Stimulated activated memory B cell treated with anti-CD40 and anti-IgM and Interleukin-4, amounts not matched to agents 10 μg/mL and 1 μg/mL and 100 μg/mL, for 72 hours (primary cell): Measurements from ENCODE around the gene CEP57L1.
A peak's percentile ranks its signal among the peaks of the same experiment; 100 is the strongest.
"Not testable (repeated sequence)": the region's sequence is repeated elsewhere in the genome, so short reads cannot be mapped to it uniquely, and the experiment has no call there.

Source experiments
- ATAC-seq: fragments of 150-1000 bp; cut with Tn5 transposase; 2 replicates; pipeline ENCODE4 v1.10.0; 2021
- H3K27ac Mint-ChIP-seq: one replicate; pipeline ENCODE4 v1.8.0; 2022; ENCODE audit warnings: mild to moderate bottlenecking, mixed read lengths
- H3K27me3 Mint-ChIP-seq: one replicate; pipeline ENCODE4 v1.8.0; 2022; ENCODE audit warnings: mixed read lengths
- H3K36me3 Mint-ChIP-seq: one replicate; pipeline ENCODE4 v1.8.0; 2022; ENCODE audit warnings: mixed read lengths
- H3K4me1 Mint-ChIP-seq: one replicate; pipeline ENCODE4 v1.8.0; 2022; ENCODE audit warnings: mixed read lengths
- H3K4me3 Mint-ChIP-seq: one replicate; pipeline ENCODE4 v1.8.0; 2022; ENCODE audit warnings: mild to moderate bottlenecking, moderate library complexity, mixed read lengths
- H3K9me3 Mint-ChIP-seq: one replicate; pipeline ENCODE4 v1.8.0; 2022; ENCODE audit warnings: mixed read lengths

The CEP57L1 gene

DNA sequence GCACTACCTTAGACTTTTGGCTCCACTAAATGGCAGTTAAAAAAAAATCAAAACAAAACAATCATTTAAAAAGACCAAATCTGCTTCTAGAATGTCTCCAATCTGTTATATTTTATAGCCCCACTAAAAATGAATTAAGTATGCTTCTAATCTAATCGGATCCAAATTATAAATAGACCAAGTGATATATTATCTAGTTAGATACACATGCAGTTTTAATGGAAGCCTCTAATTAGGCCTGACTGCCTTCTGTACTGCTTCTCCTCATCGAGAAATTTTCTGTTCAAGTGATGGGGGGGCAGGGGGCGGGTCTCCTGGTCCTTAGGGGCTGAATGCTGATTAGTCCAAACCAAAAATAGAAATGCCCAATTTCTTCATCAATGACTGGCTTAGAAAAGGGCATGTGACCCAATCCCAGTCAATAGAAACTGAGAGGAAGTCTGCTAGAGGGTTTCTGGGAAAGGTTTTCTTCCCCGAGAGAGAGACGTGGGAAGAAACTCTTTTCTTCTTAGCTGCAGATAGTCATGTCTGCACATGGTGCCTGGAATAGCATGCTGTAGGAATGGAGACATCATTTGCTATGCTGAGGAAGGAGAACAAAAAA, 7.5 kb upstream of the CEP57L1 start:
- Mint-ChIP-seq H3K9me3 (no peaks in the 10 kb centered on the region), H3K36me3 (peaks cover 5% of the 10 kb centered on the region), H3K4me3 (no peak overlapping the region), H3K27me3 (no peaks in the 10 kb centered on the region), H3K27ac (no peak overlapping the region), H3K4me1 (peaks cover 48% of the 10 kb centered on the region)
- ATAC-seq = no peak

DNA sequence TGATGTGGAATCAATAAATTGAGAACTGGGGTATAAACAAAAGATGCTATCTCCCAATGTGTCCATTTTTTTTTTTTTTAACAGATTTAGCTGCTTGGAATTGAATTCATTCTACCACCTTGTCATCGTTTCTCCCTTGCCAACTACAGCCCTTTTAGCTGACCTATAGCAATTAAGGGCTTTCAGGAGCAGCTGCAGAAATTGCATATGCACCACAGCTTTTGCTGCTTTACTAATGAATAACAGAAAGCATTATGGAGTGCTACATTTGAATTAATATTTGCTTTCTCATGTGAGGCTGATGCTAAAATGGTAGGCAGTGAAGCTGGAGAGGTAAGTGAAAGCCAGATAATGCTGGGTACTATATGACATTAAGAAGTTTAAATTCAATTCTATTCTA, 6.3 kb upstream of the CEP57L1 start:
- peaks cover 56% of the 10 kb centered on the region for H3K4me1 Mint-ChIP-seq
- no peak for ATAC-seq
- H3K9me3 Mint-ChIP-seq = no peaks in the 10 kb centered on the region
- peak overlapping the region; percentile 37 for H3K27ac Mint-ChIP-seq
- peaks cover 5% of the 10 kb centered on the region for H3K36me3 Mint-ChIP-seq
- H3K4me3 Mint-ChIP-seq = no peak overlapping the region
- no peaks in the 10 kb centered on the region for H3K27me3 Mint-ChIP-seq

DNA sequence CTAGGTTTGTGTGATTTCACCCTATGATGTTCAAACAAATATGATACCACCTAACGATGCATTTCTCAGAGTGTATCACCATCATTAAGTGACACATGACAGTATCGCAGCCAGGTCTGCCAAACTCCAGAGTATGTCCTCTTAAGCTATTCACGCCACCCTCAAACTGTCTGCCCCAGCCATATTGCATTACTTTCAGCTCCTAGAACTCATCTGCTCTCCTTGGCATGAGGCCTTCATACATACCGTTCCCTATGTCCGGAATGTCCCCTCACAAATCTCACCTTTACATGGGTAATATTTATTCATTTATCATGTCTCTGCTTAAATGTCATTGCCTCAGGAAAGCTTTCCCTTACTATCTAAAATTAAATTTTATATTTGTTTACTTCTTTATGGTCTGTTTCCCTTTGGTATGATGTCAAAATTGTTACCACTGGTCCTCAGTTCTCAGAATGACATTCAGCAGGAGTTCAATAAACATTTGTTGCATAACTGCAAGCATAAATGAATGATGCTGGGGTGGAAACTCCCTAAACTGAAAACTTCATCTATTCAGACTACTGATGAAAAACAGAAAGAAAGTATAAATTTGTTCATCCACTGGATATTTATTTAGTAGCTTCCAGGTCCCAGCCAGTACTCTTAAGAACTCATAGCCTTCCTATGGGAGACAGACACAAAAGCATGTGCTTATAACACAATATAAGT, 3.8 kb upstream of the CEP57L1 start:
- H3K9me3 Mint-ChIP-seq = no peaks in the 10 kb centered on the region
- ATAC-seq = no peak
- H3K4me1 Mint-ChIP-seq = peaks cover 69% of the 10 kb centered on the region
- no peak overlapping the region for H3K27ac Mint-ChIP-seq
- H3K27me3 Mint-ChIP-seq = no peaks in the 10 kb centered on the region
- no peak overlapping the region for H3K4me3 Mint-ChIP-seq
- peaks cover 5% of the 10 kb centered on the region for H3K36me3 Mint-ChIP-seq

DNA sequence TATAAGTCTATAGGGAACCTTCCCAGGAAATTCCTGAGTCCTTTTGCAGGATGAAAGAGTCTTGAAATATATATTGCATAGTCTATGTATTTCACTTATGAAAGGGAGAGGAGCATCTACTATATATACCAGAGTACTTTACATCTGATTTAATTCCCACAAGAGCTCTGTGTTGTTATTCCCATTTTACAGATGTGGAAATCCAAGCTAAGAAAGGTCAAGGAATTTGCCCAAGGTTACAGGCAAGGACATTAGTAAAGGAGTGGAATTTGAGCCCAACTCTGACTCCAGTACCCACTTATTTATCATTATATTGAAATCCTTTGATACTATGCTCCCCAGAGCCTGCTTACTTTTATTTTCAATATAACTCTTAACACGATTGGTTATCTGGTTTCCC, 3.2 kb upstream of the CEP57L1 start:
- H3K4me1 Mint-ChIP-seq = peaks cover 72% of the 10 kb centered on the region

GRCh38 chr6:109093732-109094415, 1.4 kb upstream of the CEP57L1 start:
- Mint-ChIP-seq H3K27ac (peak overlapping the region; percentile 98), H3K9me3 (no peaks in the 10 kb centered on the region), H3K36me3 (peaks cover 2% of the 10 kb centered on the region), H3K4me3 (peak overlapping the region; percentile 98), H3K4me1 (peaks cover 65% of the 10 kb centered on the region), H3K27me3 (no peaks in the 10 kb centered on the region)
- no peak for ATAC-seq

More for the DNA sequence above, 3.2 kb upstream of the CEP57L1 start:
- peak overlapping the region; percentile 12 for H3K4me3 Mint-ChIP-seq
- H3K27ac Mint-ChIP-seq = no peak overlapping the region
- no peak for ATAC-seq
- H3K36me3 Mint-ChIP-seq = peaks cover 4% of the 10 kb centered on the region
- no peaks in the 10 kb centered on the region for H3K9me3 Mint-ChIP-seq
- no peaks in the 10 kb centered on the region for H3K27me3 Mint-ChIP-seq

GRCh38 chr6:109094416-109095035, 781 bp upstream of the CEP57L1 start, which contains the start of gene SESN1:
SESN1 (minus strand) TSS chr6:109094846; CDS start chr6:109094073, 773 bp downstream.
- no peaks in the 10 kb centered on the region for H3K27me3 Mint-ChIP-seq
- H3K36me3 Mint-ChIP-seq = peaks cover 6% of the 10 kb centered on the region
- peak within 1 kb of the TSS; percentile 98 for H3K27ac Mint-ChIP-seq
- peak; percentile 91 for ATAC-seq
- H3K4me3 Mint-ChIP-seq = peak within 1 kb of the TSS; percentile 98
- no peaks in the 10 kb centered on the region for H3K9me3 Mint-ChIP-seq
- peaks cover 59% of the 10 kb centered on the region for H3K4me1 Mint-ChIP-seq

GRCh38 chr6:109095835-109096084, 453 bp downstream of the CEP57L1 start:
- peak overlapping the region; percentile 98 for H3K4me3 Mint-ChIP-seq
- peak overlapping the region; percentile 98 for H3K27ac Mint-ChIP-seq
- H3K9me3 Mint-ChIP-seq = no peaks in the 10 kb centered on the region
- no peak for ATAC-seq
- peaks cover 48% of the 10 kb centered on the region for H3K4me1 Mint-ChIP-seq
- H3K27me3 Mint-ChIP-seq = no peaks in the 10 kb centered on the region
- H3K36me3 Mint-ChIP-seq = peaks cover 12% of the 10 kb centered on the region

- H3K4me3 Mint-ChIP-seq = peak overlapping the region; percentile 98
- no peaks in the 10 kb centered on the region for H3K9me3 Mint-ChIP-seq
- ATAC-seq = no peak
- H3K36me3 Mint-ChIP-seq = peaks cover 12% of the 10 kb centered on the region
- peak overlapping the region; percentile 98 for H3K27ac Mint-ChIP-seq
- H3K27me3 Mint-ChIP-seq = no peaks in the 10 kb centered on the region
- H3K4me1 Mint-ChIP-seq = peaks cover 44% of the 10 kb centered on the region
These were observed 901 bp downstream of the CEP57L1 start for GRCh38 chr6:109096208-109096607.

DNA sequence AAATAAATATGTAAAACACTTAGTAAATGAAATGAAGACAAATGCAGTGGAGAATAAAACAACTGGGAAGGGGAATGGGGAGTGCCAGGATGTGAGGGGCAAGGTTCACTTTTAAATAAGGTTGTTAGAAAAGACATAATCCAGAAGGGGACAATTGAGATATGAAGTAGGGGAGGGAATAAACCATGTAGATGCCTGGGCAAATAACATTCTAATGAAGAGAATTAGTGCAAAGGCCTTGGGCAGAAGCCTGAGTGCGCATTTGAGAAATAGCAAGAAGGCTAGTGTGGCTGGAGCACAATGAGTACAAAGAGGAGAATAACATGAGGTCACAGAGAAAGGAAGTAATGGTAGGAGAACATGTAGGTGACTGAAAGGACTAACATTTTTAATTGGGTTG, 2.4 kb downstream of the CEP57L1 start:
- peaks cover 19% of the 10 kb centered on the region for H3K36me3 Mint-ChIP-seq
- H3K27me3 Mint-ChIP-seq = no peaks in the 10 kb centered on the region
- peaks cover 29% of the 10 kb centered on the region for H3K4me1 Mint-ChIP-seq
- no peak overlapping the region for H3K4me3 Mint-ChIP-seq
- no peaks in the 10 kb centered on the region for H3K9me3 Mint-ChIP-seq
- no peak for ATAC-seq
- no peak overlapping the region for H3K27ac Mint-ChIP-seq

GRCh38 chr6:109102762-109103161, 7.5 kb downstream of the CEP57L1 start:
- H3K9me3 Mint-ChIP-seq = no peaks in the 10 kb centered on the region
- ATAC-seq = no peak
- H3K4me1 Mint-ChIP-seq = no peaks in the 10 kb centered on the region
- H3K27me3 Mint-ChIP-seq = no peaks in the 10 kb centered on the region
- no peak overlapping the region for H3K27ac Mint-ChIP-seq
- H3K4me3 Mint-ChIP-seq = no peak overlapping the region
- H3K36me3 Mint-ChIP-seq = peaks cover 19% of the 10 kb centered on the region

GRCh38 chr6:109103942-109104341, 8.6 kb downstream of the CEP57L1 start:
- ATAC-seq = no peak
- H3K4me3 Mint-ChIP-seq = no peak overlapping the region
- H3K27ac Mint-ChIP-seq = no peak overlapping the region
- no peaks in the 10 kb centered on the region for H3K27me3 Mint-ChIP-seq
- H3K4me1 Mint-ChIP-seq = no peaks in the 10 kb centered on the region
- H3K36me3 Mint-ChIP-seq = peaks cover 16% of the 10 kb centered on the region
- no peaks in the 10 kb centered on the region for H3K9me3 Mint-ChIP-seq

GRCh38 chr6:109104512-109104911, 9.2 kb downstream of the CEP57L1 start:
- H3K36me3 Mint-ChIP-seq = peaks cover 13% of the 10 kb centered on the region
- H3K27me3 Mint-ChIP-seq = no peaks in the 10 kb centered on the region
- H3K4me3 Mint-ChIP-seq = no peak overlapping the region
- H3K4me1 Mint-ChIP-seq = no peaks in the 10 kb centered on the region
- ATAC-seq = no peak
- no peak overlapping the region for H3K27ac Mint-ChIP-seq
- no peaks in the 10 kb centered on the region for H3K9me3 Mint-ChIP-seq

DNA sequence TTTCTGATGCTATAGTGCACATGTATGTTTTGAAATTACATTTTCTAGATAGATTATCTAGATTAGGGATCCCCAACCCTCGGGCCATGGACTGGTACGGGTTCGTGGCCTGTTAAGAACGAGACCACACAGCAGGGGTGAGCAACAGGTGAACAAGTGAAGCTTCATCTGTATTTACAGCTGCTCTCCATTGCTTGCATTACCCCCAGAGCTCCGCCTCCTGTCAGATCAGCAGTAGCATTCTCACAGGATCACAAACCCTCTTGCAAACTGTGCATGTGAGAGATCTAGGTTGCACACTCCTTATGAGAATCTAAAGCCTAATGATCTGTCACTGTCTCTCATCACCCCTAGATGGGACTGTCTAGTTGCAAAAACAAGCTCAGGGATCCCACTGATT, 10.4 kb downstream of the CEP57L1 start:
- H3K9me3 Mint-ChIP-seq = no peaks in the 10 kb centered on the region
- ATAC-seq = no peak
- H3K27ac Mint-ChIP-seq = no peak overlapping the region
- H3K36me3 Mint-ChIP-seq = peaks cover 19% of the 10 kb centered on the region
- no peaks in the 10 kb centered on the region for H3K4me1 Mint-ChIP-seq
- H3K27me3 Mint-ChIP-seq = no peaks in the 10 kb centered on the region
- no peak overlapping the region for H3K4me3 Mint-ChIP-seq

DNA sequence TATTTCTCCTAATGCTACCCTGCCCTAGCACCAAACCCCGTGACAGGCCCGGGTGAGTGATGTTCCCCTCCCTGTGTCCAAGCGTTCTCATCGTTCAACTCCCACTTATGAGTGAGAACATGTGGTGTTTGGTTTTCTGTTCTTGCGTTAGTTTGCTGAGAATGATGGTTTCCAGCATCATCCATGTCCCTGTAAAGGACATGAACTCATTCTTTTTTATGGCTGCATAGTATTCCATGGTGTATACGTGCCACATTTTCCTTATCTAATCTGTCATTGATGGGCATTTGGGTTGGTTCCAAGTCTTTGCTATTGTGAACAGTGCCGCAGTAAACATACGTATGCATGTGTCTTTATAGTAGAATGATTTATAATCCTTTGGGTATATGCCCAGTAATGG, 14.4 kb downstream of the CEP57L1 start:
- Mint-ChIP-seq H3K36me3 (peaks cover 16% of the 10 kb centered on the region), H3K4me1 (peaks cover 18% of the 10 kb centered on the region)
- H3K27me3 Mint-ChIP-seq, H3K27ac Mint-ChIP-seq, H3K9me3 Mint-ChIP-seq, ATAC-seq, H3K4me3 Mint-ChIP-seq: not testable (repeated sequence)

GRCh38 chr6:109112663-109113062, 17.4 kb downstream of the CEP57L1 start:
- H3K27ac Mint-ChIP-seq, H3K27me3 Mint-ChIP-seq, H3K4me3 Mint-ChIP-seq, ATAC-seq, H3K9me3 Mint-ChIP-seq: not testable (repeated sequence)
- Mint-ChIP-seq H3K36me3 (peaks cover 16% of the 10 kb centered on the region), H3K4me1 (peaks cover 25% of the 10 kb centered on the region)
